ENCODE data around the gene ZSCAN16.

DNA sequence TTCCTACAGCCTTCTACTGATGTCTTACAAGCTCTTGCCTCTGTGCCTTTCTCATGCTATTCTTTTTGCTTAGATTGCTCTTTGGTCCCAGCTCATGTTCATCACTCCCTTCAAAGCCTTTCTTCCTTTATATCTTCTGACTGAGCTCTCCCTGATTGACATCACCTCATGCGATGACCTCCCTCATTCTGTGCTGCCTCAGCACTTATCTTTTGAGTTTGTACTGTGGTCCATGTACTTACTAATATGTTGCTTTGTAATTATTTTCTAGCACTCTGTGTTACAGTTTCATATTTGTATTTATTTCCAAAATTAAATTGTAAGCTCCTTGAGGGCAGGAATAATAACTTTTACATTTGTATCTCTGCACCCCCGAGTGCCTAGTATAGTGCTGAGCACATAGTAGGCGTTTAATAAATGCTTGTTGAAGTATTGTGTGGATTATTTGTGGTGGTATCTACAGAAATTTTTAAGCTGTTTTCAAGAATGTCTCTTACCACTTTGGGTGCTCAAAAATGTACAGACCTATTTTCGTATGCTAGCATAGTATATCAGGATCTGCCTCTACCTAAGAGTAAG lies 34.7 kb downstream of the ZSCAN16 start:
- TF ChIP-seq POLR2AphosphoS5 (IDR thresholded peaks at IDR 0.05; ENCODE audit: insufficient read depth in 1 of 2, low read depth in 1 of 2) (no peak), POLR2A (IDR thresholded peaks at IDR 0.05) (no peak)
- TF ChIP-seq, protein P1, sequence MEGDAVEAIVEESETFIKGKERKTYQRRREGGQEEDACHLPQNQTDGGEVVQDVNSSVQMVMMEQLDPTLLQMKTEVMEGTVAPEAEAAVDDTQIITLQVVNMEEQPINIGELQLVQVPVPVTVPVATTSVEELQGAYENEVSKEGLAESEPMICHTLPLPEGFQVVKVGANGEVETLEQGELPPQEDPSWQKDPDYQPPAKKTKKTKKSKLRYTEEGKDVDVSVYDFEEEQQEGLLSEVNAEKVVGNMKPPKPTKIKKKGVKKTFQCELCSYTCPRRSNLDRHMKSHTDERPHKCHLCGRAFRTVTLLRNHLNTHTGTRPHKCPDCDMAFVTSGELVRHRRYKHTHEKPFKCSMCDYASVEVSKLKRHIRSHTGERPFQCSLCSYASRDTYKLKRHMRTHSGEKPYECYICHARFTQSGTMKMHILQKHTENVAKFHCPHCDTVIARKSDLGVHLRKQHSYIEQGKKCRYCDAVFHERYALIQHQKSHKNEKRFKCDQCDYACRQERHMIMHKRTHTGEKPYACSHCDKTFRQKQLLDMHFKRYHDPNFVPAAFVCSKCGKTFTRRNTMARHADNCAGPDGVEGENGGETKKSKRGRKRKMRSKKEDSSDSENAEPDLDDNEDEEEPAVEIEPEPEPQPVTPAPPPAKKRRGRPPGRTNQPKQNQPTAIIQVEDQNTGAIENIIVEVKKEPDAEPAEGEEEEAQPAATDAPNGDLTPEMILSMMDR (IDR thresholded peaks at IDR 0.05), result no peak
